ENCODE results near the gene HIGD1A. TPM values are rescaled to one million over a fixed set of nuclear protein-coding genes. Genes with fewer than 3 reads are reported as not detected.

The HIGD1A gene
- total RNA-seq, 1 experiment from 2014 or later = 154 TPM

- no peak for DNase-seq
- TF ChIP-seq EZH2phosphoT487 (IDR thresholded peaks at IDR 0.05; ENCODE audit: borderline replicate concordance, low read length) (no peak), CTCF (conservative IDR thresholded peaks at IDR 0.05; ENCODE audit: low read depth, low read length) (no peak), EZH2 (IDR thresholded peaks at IDR 0.05; ENCODE audit: low read length, unreplicated experiment) (no peak)
- Histone ChIP-seq H3K36me3 (ENCODE audit: low read depth, low read length) (no peaks in the 10 kb centered on the region), H3K27ac (ENCODE audit: low read length) (no peak overlapping the region), H3K9ac (ENCODE audit: low read length) (no peak overlapping the region), H3K4me3 (ENCODE audit: low read length) (no peak overlapping the region), H3F3A (ENCODE audit: low read length, unreplicated experiment) (no peaks in the 10 kb centered on the region), H3K79me2 (ENCODE audit: low read length) (no peaks in the 10 kb centered on the region), H3K4me1 (ENCODE audit: insufficient read depth, low read length) (no peaks in the 10 kb centered on the region), H2AFZ (ENCODE audit: low read length) (no peak overlapping the region), H3K9me3 (ENCODE audit: low read length) (no peaks in the 10 kb centered on the region), H3K9me2 (replicated peaks; ENCODE audit: low read length) (no peaks in the 10 kb centered on the region), H3K27me3 (ENCODE audit: low read length) (no peaks in the 10 kb centered on the region), H4K20me1 (ENCODE audit: low read length) (no peaks in the 10 kb centered on the region), H3K4me2 (ENCODE audit: low read length) (no peak overlapping the region)
- intact Hi-C loops (cut with micrococcal nuclease) = no loop called here
- BruUV-seq (replicated peaks) = no TSS peak
- ATAC-seq = no peak
- CTCF ChIA-PET = no interaction called here
- POLR2A ChIA-PET (ENCODE audit: unreplicated experiment) = no interaction called here
Measured at GRCh38 chr3:42846685-42847522, 42.6 kb upstream of the HIGD1A start.

GRCh38 chr3:42844815-42845214 lies 40.5 kb upstream of the HIGD1A start:
- CTCF ChIA-PET = no interaction called here
- no peak for DNase-seq
- TF ChIP-seq EZH2phosphoT487 (IDR thresholded peaks at IDR 0.05; ENCODE audit: borderline replicate concordance, low read length) (no peak), EZH2 (IDR thresholded peaks at IDR 0.05; ENCODE audit: low read length, unreplicated experiment) (no peak), CTCF (conservative IDR thresholded peaks at IDR 0.05; ENCODE audit: low read depth, low read length) (no peak)
- no peak overlapping the region for H3K27ac ChIP-seq (ENCODE audit: low read length)
- no peaks in the 10 kb centered on the region for H3K4me1 ChIP-seq (ENCODE audit: insufficient read depth, low read length)
- no peaks in the 10 kb centered on the region for H3K36me3 ChIP-seq (ENCODE audit: low read depth, low read length)
- no peak overlapping the region for H3K4me3 ChIP-seq (ENCODE audit: low read length)
- no peak overlapping the region for H3K9ac ChIP-seq (ENCODE audit: low read length)
- POLR2A ChIA-PET (ENCODE audit: unreplicated experiment) = no interaction called here
- H2AFZ ChIP-seq (ENCODE audit: low read length) = no peak overlapping the region
- no peaks in the 10 kb centered on the region for H3K79me2 ChIP-seq (ENCODE audit: low read length)
- H3K9me2 ChIP-seq (replicated peaks; ENCODE audit: low read length) = no peaks in the 10 kb centered on the region
- no peaks in the 10 kb centered on the region for H4K20me1 ChIP-seq (ENCODE audit: low read length)
- H3K9me3 ChIP-seq (ENCODE audit: low read length) = no peaks in the 10 kb centered on the region
- intact Hi-C loops (cut with micrococcal nuclease) = no loop called here
- H3K4me2 ChIP-seq (ENCODE audit: low read length) = no peak overlapping the region
- no peaks in the 10 kb centered on the region for H3F3A ChIP-seq (ENCODE audit: low read length, unreplicated experiment)
- ATAC-seq = no peak
- no TSS peak for BruUV-seq (replicated peaks)
- no peaks in the 10 kb centered on the region for H3K27me3 ChIP-seq (ENCODE audit: low read length)

GRCh38 chr3:42844412-42844713 lies 40.1 kb upstream of the HIGD1A start:
- peaks cover 2% of the 10 kb centered on the region; the same call in 1 of the 2 replicates for H3K4me1 ChIP-seq (ENCODE audit: insufficient read depth, low read length)
- intact Hi-C loops (cut with micrococcal nuclease) = no loop called here
- H3F3A ChIP-seq (ENCODE audit: low read length, unreplicated experiment) = no peaks in the 10 kb centered on the region
- H3K4me3 ChIP-seq (ENCODE audit: low read length) = no peak overlapping the region
- DNase-seq = no peak
- H4K20me1 ChIP-seq (ENCODE audit: low read length) = no peaks in the 10 kb centered on the region
- no peak overlapping the region for H3K9ac ChIP-seq (ENCODE audit: low read length)
- H3K27me3 ChIP-seq (ENCODE audit: low read length) = no peaks in the 10 kb centered on the region
- no peak overlapping the region for H3K27ac ChIP-seq (ENCODE audit: low read length)
- no peaks in the 10 kb centered on the region for H3K79me2 ChIP-seq (ENCODE audit: low read length)
- POLR2A ChIA-PET (ENCODE audit: unreplicated experiment) = no interaction called here
- H3K9me2 ChIP-seq (replicated peaks; ENCODE audit: low read length) = no peaks in the 10 kb centered on the region
- BruUV-seq (replicated peaks) = no TSS peak
- H2AFZ ChIP-seq (ENCODE audit: low read length) = no peak overlapping the region
- CTCF ChIA-PET = no interaction called here
- H3K4me2 ChIP-seq (ENCODE audit: low read length) = no peak overlapping the region
- no peak for ATAC-seq
- no peaks in the 10 kb centered on the region for H3K36me3 ChIP-seq (ENCODE audit: low read depth, low read length)
- TF ChIP-seq EZH2 (IDR thresholded peaks at IDR 0.05; ENCODE audit: low read length, unreplicated experiment) (no peak), CTCF (conservative IDR thresholded peaks at IDR 0.05; ENCODE audit: low read depth, low read length) (no peak), EZH2phosphoT487 (IDR thresholded peaks at IDR 0.05; ENCODE audit: borderline replicate concordance, low read length) (no peak)
- H3K9me3 ChIP-seq (ENCODE audit: low read length) = no peaks in the 10 kb centered on the region

All from PC-3 (cell line).